K562 (cell line): ENCODE data around the gene FRMD3. TPM values are rescaled to one million over a fixed set of nuclear protein-coding genes. Genes with fewer than 3 reads are reported as not detected.

Experiments used
- SAP30 ChIP-seq: fragments of 200-600 bp; sonication (generic); IDR thresholded peaks from 2 replicates; pipeline ENCODE4 v1.6.1; 2012; ENCODE audit warnings: borderline replicate concordance, low read depth, mild to moderate bottlenecking, moderate library complexity, low read length, control low read depth, inconsistent platforms; ENCODE audit not compliant: insufficient read depth, poor library complexity, severe bottlenecking
- ZNF133 ChIP-seq: fragments of 250-450 bp; sonication (Bioruptor Pico); IDR thresholded peaks from 2 replicates; pipeline ENCODE4 v1.4.0; 2020; ENCODE audit warnings: mild to moderate bottlenecking
- ZNF174 ChIP-seq: fragments of 250-450 bp; sonication (Bioruptor Pico); IDR thresholded peaks from 2 replicates; pipeline ENCODE4 v1.4.0; 2020; ENCODE audit warnings: mild to moderate bottlenecking
- ZNF217 ChIP-seq: sonication (generic); formaldehyde crosslinking; IDR thresholded peaks from 2 replicates; pipeline ENCODE4 v1.8.0; 2022; ENCODE audit warnings: mild to moderate bottlenecking, missing genetic modification reagents
- ZNF318 ChIP-seq, 2 experiments: fragments of 450-650 bp; IDR thresholded peaks; 2 replicates each; pipeline ENCODE4 v1.6.1; 2016; ENCODE audit warnings: mild to moderate bottlenecking in 2 of 2, borderline replicate concordance in 1 of 2, low read depth in 1 of 2, moderate library complexity in 1 of 2
- ZNF444 ChIP-seq: fragments of 250-450 bp; sonication (Bioruptor Pico); IDR thresholded peaks from 2 replicates; pipeline ENCODE4 v1.4.0; 2020; ENCODE audit warnings: mild to moderate bottlenecking, moderate library complexity
- polyA plus RNA-seq, 8 experiments: library from polyadenylated mRNA; depleted of rRNA in 4 of 8; stranded (reverse) in 5 of 8; unstranded in 3 of 8; fragments of >200 nt; fragmentation: Nextera tagmentation in 2 of 8; fragmentation: Illumina TruSeq in 1 of 8; extraction: Ambion mirVana in 2 of 8; extraction: Trizol in 1 of 8; gene quantifications; 2 replicates each; pipeline versions ENCODE4 v1.2.1 to v1.2.3, GENCODE V29; 2011 to 2014; ENCODE audit warnings: inconsistent platforms in 1 of 8, missing spikeins in 1 of 8
- total RNA-seq, 7 experiments: library from RNA; depleted of rRNA in 6 of 7; stranded (reverse); fragments of >200 nt in 6 of 7; fragmentation: Illumina TruSeq in 2 of 7; extraction: Trizol in 2 of 7; gene quantifications; 2 replicates each; pipeline versions ENCODE4 v1.2.1 to v1.2.3, GENCODE V29; 2011 to 2021; ENCODE audit warnings: low replicate concordance in 1 of 7

The FRMD3 gene
- total and polyA plus RNA-seq, 9 of the 15 experiments (the other 6 are each of a cell fraction or from before 2014, with no cell fraction given) = 0.09 to 0.51 (median 0.21) TPM

GRCh38 chr9:83484990-83485389, 53.2 kb downstream of the FRMD3 start (continued):
- TF ChIP-seq ZNF318 (IDR thresholded peaks at IDR 0.05; ENCODE audit: borderline replicate concordance in 1 of 2, low read depth in 1 of 2) (no peak), ZNF174 (CRISPR knock-in tag) (no peak), SAP30 (no peak), ZNF133 (CRISPR knock-in tag) (no peak), ZNF217 (no peak), ZNF444 (CRISPR knock-in tag) (no peak)
